ENCODE data around the gene SRCIN1.

DNA sequence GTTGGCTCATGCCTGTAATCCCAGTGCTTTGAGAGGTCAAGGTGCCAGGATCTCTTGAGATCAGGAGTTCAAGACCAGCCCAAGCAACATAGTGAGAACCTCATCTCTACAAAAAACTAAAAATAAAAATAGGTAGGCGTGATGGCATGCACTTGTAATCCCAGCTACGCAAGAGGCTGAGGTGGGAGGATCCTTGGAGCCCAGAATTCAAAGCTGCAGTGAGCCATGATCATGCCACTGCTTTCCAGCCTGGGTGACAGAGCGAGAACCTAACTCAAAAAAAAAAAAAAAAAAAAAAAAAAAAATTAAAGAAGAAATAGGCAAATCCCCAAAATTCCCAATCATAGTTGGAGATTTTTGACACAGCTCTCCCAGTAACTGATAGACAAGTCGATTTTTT lies 32.2 kb upstream of the SRCIN1 start:
- TF ChIP-seq POLR2A (IDR thresholded peaks at IDR 0.05), result no peak
- TF ChIP-seq, protein P1, sequence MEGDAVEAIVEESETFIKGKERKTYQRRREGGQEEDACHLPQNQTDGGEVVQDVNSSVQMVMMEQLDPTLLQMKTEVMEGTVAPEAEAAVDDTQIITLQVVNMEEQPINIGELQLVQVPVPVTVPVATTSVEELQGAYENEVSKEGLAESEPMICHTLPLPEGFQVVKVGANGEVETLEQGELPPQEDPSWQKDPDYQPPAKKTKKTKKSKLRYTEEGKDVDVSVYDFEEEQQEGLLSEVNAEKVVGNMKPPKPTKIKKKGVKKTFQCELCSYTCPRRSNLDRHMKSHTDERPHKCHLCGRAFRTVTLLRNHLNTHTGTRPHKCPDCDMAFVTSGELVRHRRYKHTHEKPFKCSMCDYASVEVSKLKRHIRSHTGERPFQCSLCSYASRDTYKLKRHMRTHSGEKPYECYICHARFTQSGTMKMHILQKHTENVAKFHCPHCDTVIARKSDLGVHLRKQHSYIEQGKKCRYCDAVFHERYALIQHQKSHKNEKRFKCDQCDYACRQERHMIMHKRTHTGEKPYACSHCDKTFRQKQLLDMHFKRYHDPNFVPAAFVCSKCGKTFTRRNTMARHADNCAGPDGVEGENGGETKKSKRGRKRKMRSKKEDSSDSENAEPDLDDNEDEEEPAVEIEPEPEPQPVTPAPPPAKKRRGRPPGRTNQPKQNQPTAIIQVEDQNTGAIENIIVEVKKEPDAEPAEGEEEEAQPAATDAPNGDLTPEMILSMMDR (IDR thresholded peaks at IDR 0.05), result no peak
